Parathyroid adenoma (tissue), 2 donors: ENCODE results near the gene TRMU.

Source experiments
- H2AFZ ChIP-seq: fragments of 300-600 bp; sonication (generic); one replicate; pipeline ENCODE4 v1.7.0; 2017; ENCODE audit warnings: antibody characterized with exemption, mild to moderate bottlenecking
- H3K27ac ChIP-seq: fragments of 300-600 bp; sonication (generic); one replicate; pipeline ENCODE4 v1.7.0; 2017
- H3K27me3 ChIP-seq: fragments of 300-600 bp; sonication (generic); one replicate; pipeline ENCODE4 v1.7.0; 2017; ENCODE audit warnings: low read length; ENCODE audit not compliant: control insufficient read depth, insufficient read depth
- H3K36me3 ChIP-seq: fragments of 300-600 bp; sonication (generic); one replicate; pipeline ENCODE4 v1.7.0; 2017; ENCODE audit warnings: low read length; ENCODE audit not compliant: control insufficient read depth, insufficient read depth
- H3K4me1 ChIP-seq: fragments of 300-600 bp; sonication (generic); one replicate; pipeline ENCODE4 v1.7.0; 2017; ENCODE audit warnings: control low read depth
- H3K4me2 ChIP-seq: fragments of 300-600 bp; sonication (generic); one replicate; pipeline ENCODE4 v1.7.0; 2017; ENCODE audit warnings: low read length
- H3K4me3 ChIP-seq: fragments of 300-600 bp; sonication (generic); one replicate; pipeline ENCODE4 v1.7.0; 2017; ENCODE audit warnings: low read depth, low read length
- H3K79me2 ChIP-seq: fragments of 300-600 bp; sonication (generic); one replicate; pipeline ENCODE4 v1.7.0; 2017; ENCODE audit warnings: control low read depth
- H3K9ac ChIP-seq: fragments of 300-600 bp; sonication (generic); one replicate; pipeline ENCODE4 v1.7.0; 2017; ENCODE audit warnings: mild to moderate bottlenecking
- H3K9me3 ChIP-seq: fragments of 300-600 bp; sonication (generic); one replicate; pipeline ENCODE4 v1.7.0; 2017; ENCODE audit warnings: low read length; ENCODE audit not compliant: control insufficient read depth
- TF ChIP-seq, protein P1 (sequence below): fragments of 300-600 bp; sonication (generic); IDR thresholded peaks from one replicate; pipeline ENCODE4 v1.7.0; 2017; ENCODE audit warnings: antibody characterized with exemption, mild to moderate bottlenecking
- donor health status: primary hyperparathyroidism.

TRMU gene

DNA sequence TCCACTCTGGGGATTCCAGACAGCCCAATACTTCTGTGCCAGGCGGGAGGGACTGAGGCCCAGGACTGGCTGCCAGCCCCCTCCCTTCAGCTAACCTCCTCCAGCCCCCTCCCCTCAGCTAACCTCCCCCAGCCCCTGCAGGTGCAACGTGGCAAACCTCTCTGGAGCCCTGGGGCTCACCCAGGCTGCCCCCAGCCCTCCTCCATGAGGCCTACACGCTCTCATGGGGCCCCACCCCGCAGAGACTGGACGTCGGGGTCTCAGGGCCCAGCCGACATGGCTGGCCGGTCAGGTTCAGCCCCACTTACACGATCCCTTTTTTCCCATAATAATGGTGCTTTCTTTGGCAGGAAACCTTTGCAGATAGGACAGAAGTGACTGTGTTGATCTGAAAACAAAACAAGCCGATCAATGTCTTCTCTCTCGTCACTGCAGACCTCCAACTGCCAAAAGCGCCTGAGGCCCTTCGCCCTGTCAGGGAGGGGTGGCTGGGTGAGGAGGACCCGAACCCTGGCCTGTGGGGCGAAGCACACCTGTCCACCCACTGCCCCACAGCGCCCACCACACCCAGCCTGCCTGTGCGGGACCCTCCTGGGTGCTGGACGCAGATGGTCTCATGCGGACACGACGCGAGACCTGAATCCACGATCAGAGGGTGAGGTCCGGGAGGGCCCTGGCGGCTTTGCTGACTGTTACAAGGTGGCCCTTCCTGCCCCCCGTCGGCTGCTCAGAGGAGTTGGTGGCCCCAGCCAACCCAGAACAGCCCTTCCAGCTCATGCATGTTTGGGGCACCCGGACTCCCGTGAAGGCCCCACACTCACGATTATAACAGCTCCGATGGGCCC lies 33.6 kb downstream of the TRMU start:
- H3K9ac ChIP-seq: no peak overlapping the region
- H3K79me2 ChIP-seq: no peaks in the 10 kb centered on the region
- H2AFZ ChIP-seq: no peak overlapping the region
- H3K27ac ChIP-seq: no peak overlapping the region
- no peaks in the 10 kb centered on the region for H3K9me3 ChIP-seq
- TF ChIP-seq, protein P1, sequence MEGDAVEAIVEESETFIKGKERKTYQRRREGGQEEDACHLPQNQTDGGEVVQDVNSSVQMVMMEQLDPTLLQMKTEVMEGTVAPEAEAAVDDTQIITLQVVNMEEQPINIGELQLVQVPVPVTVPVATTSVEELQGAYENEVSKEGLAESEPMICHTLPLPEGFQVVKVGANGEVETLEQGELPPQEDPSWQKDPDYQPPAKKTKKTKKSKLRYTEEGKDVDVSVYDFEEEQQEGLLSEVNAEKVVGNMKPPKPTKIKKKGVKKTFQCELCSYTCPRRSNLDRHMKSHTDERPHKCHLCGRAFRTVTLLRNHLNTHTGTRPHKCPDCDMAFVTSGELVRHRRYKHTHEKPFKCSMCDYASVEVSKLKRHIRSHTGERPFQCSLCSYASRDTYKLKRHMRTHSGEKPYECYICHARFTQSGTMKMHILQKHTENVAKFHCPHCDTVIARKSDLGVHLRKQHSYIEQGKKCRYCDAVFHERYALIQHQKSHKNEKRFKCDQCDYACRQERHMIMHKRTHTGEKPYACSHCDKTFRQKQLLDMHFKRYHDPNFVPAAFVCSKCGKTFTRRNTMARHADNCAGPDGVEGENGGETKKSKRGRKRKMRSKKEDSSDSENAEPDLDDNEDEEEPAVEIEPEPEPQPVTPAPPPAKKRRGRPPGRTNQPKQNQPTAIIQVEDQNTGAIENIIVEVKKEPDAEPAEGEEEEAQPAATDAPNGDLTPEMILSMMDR: no peak
- H3K36me3 ChIP-seq: no peaks in the 10 kb centered on the region
- no peaks in the 10 kb centered on the region for H3K27me3 ChIP-seq
- H3K4me3 ChIP-seq: no peak overlapping the region
- H3K4me1 ChIP-seq: no peaks in the 10 kb centered on the region
- no peak overlapping the region for H3K4me2 ChIP-seq

DNA sequence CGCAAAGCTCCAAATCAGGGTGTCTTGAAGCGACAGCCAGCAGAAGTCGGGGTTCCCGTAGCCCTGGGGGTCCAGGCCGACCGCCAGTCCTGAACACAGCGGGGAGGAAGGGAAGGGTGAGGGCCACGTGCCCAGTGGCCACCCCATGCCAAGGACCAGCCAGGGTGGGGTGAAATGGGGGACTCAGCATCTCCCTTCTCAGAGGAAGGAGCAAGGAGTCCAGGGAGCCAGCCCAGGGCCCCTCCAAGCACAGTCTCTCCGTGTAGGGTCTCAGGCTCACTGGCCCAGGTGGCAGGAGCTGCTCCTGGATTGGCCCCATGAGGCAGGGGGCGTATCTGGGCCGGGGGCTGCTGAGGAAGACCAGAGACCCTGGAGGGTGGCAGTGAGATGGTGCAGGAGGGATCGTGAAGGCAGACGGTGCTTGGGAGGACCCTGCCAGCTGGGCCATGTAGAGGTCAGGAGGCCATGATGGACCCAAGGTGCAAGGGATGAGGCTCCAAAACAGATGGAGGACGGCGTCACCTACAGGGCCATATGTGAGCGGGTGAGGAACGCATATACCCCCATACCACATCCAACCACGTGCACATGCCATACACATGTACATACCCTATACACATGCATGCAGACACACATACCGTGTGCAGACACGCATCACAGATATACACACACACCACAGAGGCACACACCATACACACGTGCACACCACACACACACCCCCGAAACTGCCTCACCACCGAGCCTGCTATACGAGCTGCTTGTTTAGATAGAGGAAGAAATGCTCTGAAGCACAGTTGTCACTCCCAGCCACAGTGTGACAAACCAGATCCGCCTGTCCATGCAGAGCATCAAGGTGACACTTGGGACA lies 34.4 kb downstream of the TRMU start:
- Histone ChIP-seq H3K4me2 (no peak overlapping the region), H3K27me3 (no peaks in the 10 kb centered on the region), H3K4me3 (no peak overlapping the region), H3K36me3 (no peaks in the 10 kb centered on the region), H3K27ac (no peak overlapping the region), H2AFZ (no peak overlapping the region), H3K9me3 (no peaks in the 10 kb centered on the region), H3K79me2 (no peaks in the 10 kb centered on the region), H3K9ac (no peak overlapping the region), H3K4me1 (no peaks in the 10 kb centered on the region)
- TF ChIP-seq, protein P1: no peak

- Histone ChIP-seq H3K9ac (no peak overlapping the region), H3K36me3 (no peaks in the 10 kb centered on the region), H3K4me2 (no peak overlapping the region), H3K27me3 (no peaks in the 10 kb centered on the region), H3K79me2 (no peaks in the 10 kb centered on the region), H3K27ac (no peak overlapping the region), H3K4me3 (no peak overlapping the region), H2AFZ (no peak overlapping the region), H3K9me3 (no peaks in the 10 kb centered on the region), H3K4me1 (no peaks in the 10 kb centered on the region)
- TF ChIP-seq, protein P1: no peak
Observed at GRCh38 chr22:46370584-46371291, 35.2 kb downstream of the TRMU start.

DNA sequence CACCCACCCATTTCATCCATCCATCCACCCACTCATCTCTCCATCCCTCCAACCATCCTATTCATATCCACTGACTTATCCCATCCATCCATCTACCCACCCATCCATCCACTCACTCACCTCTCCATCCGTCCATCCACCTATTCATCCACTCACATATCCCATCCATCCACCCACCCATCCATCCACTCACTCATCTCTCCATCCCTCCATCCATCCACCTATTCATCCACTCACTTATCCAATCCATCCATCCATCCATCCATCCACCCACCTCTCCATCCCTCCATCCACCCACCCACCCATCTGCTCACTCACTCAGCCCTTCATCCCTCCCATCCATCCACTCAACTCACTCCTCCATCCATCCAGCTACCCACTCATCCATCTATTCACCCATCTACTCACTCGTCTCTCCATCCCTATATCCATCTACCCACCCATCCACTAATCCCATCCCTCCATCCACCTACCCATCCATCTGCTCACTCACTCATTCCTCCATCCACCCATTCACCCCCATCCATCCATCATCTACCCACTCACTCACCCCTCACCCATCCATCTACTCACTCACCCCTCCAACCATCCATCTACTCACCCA lies 36.2 kb downstream of the TRMU start:
- Histone ChIP-seq H3K4me1 (no peaks in the 10 kb centered on the region), H3K27me3 (no peaks in the 10 kb centered on the region), H3K4me3 (no peak overlapping the region), H3K9me3 (no peaks in the 10 kb centered on the region), H3K27ac (no peak overlapping the region), H3K9ac (no peak overlapping the region), H3K4me2 (no peak overlapping the region), H3K79me2 (no peaks in the 10 kb centered on the region), H3K36me3 (no peaks in the 10 kb centered on the region), H2AFZ (no peak overlapping the region)
- TF ChIP-seq, protein P1: no peak
